Heart right ventricle (tissue), 16 donors: ENCODE data around the gene EGLN1. TPM values are rescaled to one million over a fixed set of nuclear protein-coding genes. Genes with fewer than 3 reads are reported as not detected.
A peak's percentile ranks its signal among the peaks of the same experiment; 100 is the strongest.

ENCODE experiments used
- ATAC-seq, 8 donors: fragments of 200-7000 bp; cut with Tn5 transposase; one replicate each; pipeline ENCODE4 v1.9.1; 2020; ENCODE audit warnings: mild to moderate bottlenecking in 8 of 8, moderate library complexity in 8 of 8, moderate number of reproducible peaks in 1 of 8
- DNase-seq, 2 donors: peaks; one replicate each; pipeline ENCODE4 v3.0.0-alpha.2; 2020
- H3K27ac ChIP-seq, 10 donors: fragments of 200-600 bp; sonication (generic) in 2 of 10; one replicate each; pipeline versions ENCODE4 v1.5.0 to v1.8.0; 2020 to 2022; ENCODE audit warnings: mild to moderate bottlenecking in 3 of 10
- H3K27me3 ChIP-seq, 7 donors: fragments of 200-600 bp; one replicate each; pipeline ENCODE4 v1.8.0; 2021 to 2022; ENCODE audit warnings: mild to moderate bottlenecking in 2 of 7
- H3K36me3 ChIP-seq, 9 donors: fragments of 200-600 bp; sonication (generic) in 1 of 9; one replicate each; pipeline versions ENCODE4 v1.5.0 to v1.8.0; 2020 to 2022; ENCODE audit warnings: mild to moderate bottlenecking in 2 of 9
- H3K4me1 ChIP-seq, 9 donors: fragments of 200-600 bp; sonication (generic) in 1 of 9; one replicate each; pipeline versions ENCODE4 v1.5.0 to v1.8.0; 2020 to 2022; ENCODE audit warnings: mild to moderate bottlenecking in 4 of 9
- H3K4me3 ChIP-seq, 10 donors: fragments of 200-600 bp; sonication (generic) in 2 of 10; one replicate each; pipeline versions ENCODE4 v1.5.0 to v1.8.0; 2020 to 2022; ENCODE audit warnings: mild to moderate bottlenecking in 7 of 10, moderate library complexity in 2 of 10
- H3K9me3 ChIP-seq, 11 donors: fragments of 200-600 bp in 10 of 11; sonication (generic) in 2 of 11; one replicate each; pipeline versions ENCODE4 v1.5.0 to v1.8.0; 2013 to 2022; ENCODE audit warnings: mild to moderate bottlenecking in 2 of 11, control low read depth in 1 of 11, moderate library complexity in 1 of 11
- WGBS, 2 donors: extraction: QIAGEN DNeasy Blood & Tissue Kit; methylation state at CpG; one replicate each; pipeline ENCODE4 v1.1.7; 2013; ENCODE audit warnings: inconsistent platforms in 1 of 2; 5-methylcytosine and 5-hydroxymethylcytosine counted together
- intact Hi-C, 10 donors: fragments of 100-400 bp; cut with DNase I; formaldehyde crosslinking; loops; one replicate each; pipeline versions ENCODE4 v1.11.1 to v1.14.2; 2022
- polyA plus RNA-seq, 2 donors: library from polyadenylated mRNA; stranded (reverse); fragments of 200-250 nt; gene quantifications; one replicate each; pipeline ENCODE4 v1.2.3, GENCODE V29; 2013
- total RNA-seq, 10 donors: library from RNA; stranded (reverse); fragmentation: NEBNext Ultra II Directional in 3 of 10; extraction: Animal tissue kit (Norgen Biotek cat#: 25700) in 3 of 10; gene quantifications; one replicate each; pipeline versions ENCODE4 v1.2.1 to v1.2.4, GENCODE V29; 2021 to 2023
- TF ChIP-seq, protein P1 (sequence below), 9 donors: fragments of 200-600 bp; sonication (generic) in 2 of 9; IDR thresholded peaks; one replicate each; pipeline versions ENCODE4 v1.5.0 to v1.8.0; 2021 to 2022; ENCODE audit warnings: antibody characterized with exemption in 9 of 9, mild to moderate bottlenecking in 5 of 9, moderate library complexity in 1 of 9
- donor health status: Arrhythmogenic right ventricular cardiomyopathy.
- donor health status: ischemic (EF 13 %, LVEDD 7.1; RV severe dilation, severe dysfunction).
- donor health status: healthy with polysubstance abuse.
- donor health status: DM: no; HTN: yes; CAD: no.
- donor health status: DM: no; HTN: no; CAD: no.
- donor health status: ischemic (EF 25% LVEDD 6.9; RV normal size, moderate dysfunction).
- donor health status: ischemic (EF 25% LVEDD 5.7; RV mildly dilated, moderate dysfunction).
- donor health status: healthy.
- donor health status: DM: yes; HTN: yes; CAD: no.
- donor health status: Ischemic cardiomyopathy.
- donor health status: ischemic (EF 35%, LVEDD 5.7; RV mildly dilated, moderate dysfunction).
- donor health status: nonischemic (EF 11% LVEDD 7.7; RV severe dilation, severe dysfunction).
- donor health status: DM: yes; HTN: yes; CAD: no.
- donor health status: PGD.
- donor health status: ischemic (EF 29% LVEDD 5.4; RV normal size, mild dysfunction).
- donor health status: nonischemic (EF 23%, LVEDD 6.1; RV moderate dilation, normal function).

Gene EGLN1
- total and polyA plus RNA-seq, 12 donors = 13.0 to 104 (median 65.8) TPM

GRCh38 chr1:231383159-231383860 is 38.8 kb downstream of the EGLN1 start:
- H3K36me3 ChIP-seq = no peaks in the 10 kb centered on the region
- DNase-seq (no peak), ATAC-seq (peak in 1 of 8 donors; percentile 41)
- H3K4me3 ChIP-seq = no peak overlapping the region
- 60% methylated on average over 5 of the region's 5 CpGs for WGBS, 2 donors
- H3K27me3 ChIP-seq = no peaks in the 10 kb centered on the region
- intact Hi-C loops = loop anchor here in 1 of 10 donors (5.0 kb wide), 1 partner anchor 34 kb away; no protein-coding TSS in a partner anchor
- peaks cover 5 to 90% (median 73%) of the 10 kb centered on the region in 9 donors for H3K4me1 ChIP-seq
- H3K9me3 ChIP-seq = no peaks in the 10 kb centered on the region
- TF ChIP-seq, protein P1, sequence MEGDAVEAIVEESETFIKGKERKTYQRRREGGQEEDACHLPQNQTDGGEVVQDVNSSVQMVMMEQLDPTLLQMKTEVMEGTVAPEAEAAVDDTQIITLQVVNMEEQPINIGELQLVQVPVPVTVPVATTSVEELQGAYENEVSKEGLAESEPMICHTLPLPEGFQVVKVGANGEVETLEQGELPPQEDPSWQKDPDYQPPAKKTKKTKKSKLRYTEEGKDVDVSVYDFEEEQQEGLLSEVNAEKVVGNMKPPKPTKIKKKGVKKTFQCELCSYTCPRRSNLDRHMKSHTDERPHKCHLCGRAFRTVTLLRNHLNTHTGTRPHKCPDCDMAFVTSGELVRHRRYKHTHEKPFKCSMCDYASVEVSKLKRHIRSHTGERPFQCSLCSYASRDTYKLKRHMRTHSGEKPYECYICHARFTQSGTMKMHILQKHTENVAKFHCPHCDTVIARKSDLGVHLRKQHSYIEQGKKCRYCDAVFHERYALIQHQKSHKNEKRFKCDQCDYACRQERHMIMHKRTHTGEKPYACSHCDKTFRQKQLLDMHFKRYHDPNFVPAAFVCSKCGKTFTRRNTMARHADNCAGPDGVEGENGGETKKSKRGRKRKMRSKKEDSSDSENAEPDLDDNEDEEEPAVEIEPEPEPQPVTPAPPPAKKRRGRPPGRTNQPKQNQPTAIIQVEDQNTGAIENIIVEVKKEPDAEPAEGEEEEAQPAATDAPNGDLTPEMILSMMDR (IDR thresholded peaks at IDR 0.05) = no peak
- peak overlapping the region in 1 of 10 donors; percentile 22 for H3K27ac ChIP-seq

DNA sequence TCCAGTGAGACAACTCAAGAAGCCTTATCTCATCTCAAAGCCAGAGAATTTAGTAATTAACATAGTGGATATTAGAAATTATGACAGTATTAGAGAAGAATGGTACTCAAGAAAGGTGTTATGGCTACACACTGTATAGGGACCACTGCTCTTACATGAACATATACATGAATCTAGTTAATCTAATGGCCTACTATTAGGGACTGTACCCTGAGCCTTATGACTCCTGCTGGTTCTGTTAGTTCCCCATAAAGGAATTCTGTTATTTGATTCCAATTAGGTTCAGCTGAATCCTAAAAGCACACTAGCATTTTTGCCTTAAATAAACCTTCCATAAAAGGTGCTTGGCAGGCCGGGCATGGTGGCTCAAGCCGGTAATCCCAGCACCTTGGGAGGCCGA is 39.7 kb downstream of the EGLN1 start:
- peak overlapping the region in 1 of 10 donors; percentile 12 for H3K27ac ChIP-seq
- intact Hi-C loops = loop anchor here in 1 of 10 donors (5.0 kb wide), 1 partner anchor 35 kb away; no protein-coding TSS in a partner anchor

GRCh38 chr1:231381729-231382128 is 40.4 kb downstream of the EGLN1 start:
- peak in 1 of 8 donors; percentile 32 for ATAC-seq
- no peaks in the 10 kb centered on the region for H3K27me3 ChIP-seq
- no peak overlapping the region for H3K4me3 ChIP-seq
- 43 to 53% methylated on average over 2 of the region's 2 CpGs for WGBS, 2 donors
- no peak for DNase-seq
- peak overlapping the region in 1 of 10 donors; percentile 12 for H3K27ac ChIP-seq
- peaks cover 8 to 93% (median 82%) of the 10 kb centered on the region in 9 donors for H3K4me1 ChIP-seq
- TF ChIP-seq, protein P1 (IDR thresholded peaks at IDR 0.05) = no peak
- no peaks in the 10 kb centered on the region for H3K36me3 ChIP-seq
- intact Hi-C loops = loop anchor here in 1 of 10 donors (5.0 kb wide), 1 partner anchor 36 kb away; no protein-coding TSS in a partner anchor
- no peaks in the 10 kb centered on the region for H3K9me3 ChIP-seq

More for the DNA sequence above, 39.7 kb downstream of the EGLN1 start:
- WGBS, 2 donors = 75 to 84% methylated on average over 3 of the region's 3 CpGs
- TF ChIP-seq, protein P1 (IDR thresholded peaks at IDR 0.05) = no peak
- no peaks in the 10 kb centered on the region for H3K36me3 ChIP-seq
- H3K27me3 ChIP-seq = no peaks in the 10 kb centered on the region
- peaks cover 8 to 90% (median 76%) of the 10 kb centered on the region in 9 donors for H3K4me1 ChIP-seq
- ATAC-seq (peak in 1 of 8 donors; percentile 27), DNase-seq (no peak)
- H3K9me3 ChIP-seq = no peaks in the 10 kb centered on the region
- H3K4me3 ChIP-seq = no peak overlapping the region

DNA sequence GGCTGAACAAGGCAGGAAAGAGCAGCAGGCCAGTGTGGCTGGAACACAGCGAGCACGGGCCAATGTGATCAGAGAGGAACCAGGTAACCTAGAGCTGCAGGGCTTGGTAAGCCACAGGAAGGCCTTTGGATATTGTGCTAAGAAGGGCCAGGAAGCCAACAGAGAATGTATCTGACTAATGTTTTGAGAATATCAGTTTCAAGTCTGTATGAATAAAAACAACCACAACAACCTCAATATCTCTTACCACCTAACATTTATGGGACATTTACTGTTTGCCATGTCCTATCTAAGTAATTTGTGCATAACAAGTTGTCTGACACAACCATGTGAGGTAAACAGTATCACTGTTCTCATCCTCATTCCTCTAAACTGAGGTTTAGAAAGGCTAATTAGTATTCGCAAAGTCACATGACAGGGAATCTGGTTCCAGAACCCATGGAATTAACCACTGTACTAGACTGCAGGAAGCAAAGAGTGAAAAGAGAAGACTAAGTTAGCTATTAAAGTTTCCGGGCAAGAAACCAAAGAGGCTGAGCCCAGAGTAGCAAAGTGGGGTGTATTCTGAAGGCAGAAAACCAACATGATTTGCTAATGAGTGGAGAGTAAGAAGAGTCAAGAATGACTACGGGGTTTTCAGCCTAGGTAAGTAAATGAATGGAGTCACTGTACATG is 45.1 kb downstream of the EGLN1 start:
- no peaks in the 10 kb centered on the region for H3K9me3 ChIP-seq
- peaks cover 8 to 68% (median 55%) of the 10 kb centered on the region in 9 donors for H3K4me1 ChIP-seq
- WGBS, 2 donors = 66% methylated on average over 5 of the region's 5 CpGs
- peaks cover 0 to 16% (median 0%) of the 10 kb centered on the region in 9 donors for H3K36me3 ChIP-seq
- no peak overlapping the region for H3K4me3 ChIP-seq
- ATAC-seq (peak in 3 of 8 donors; percentile 15 to 45 (median 35)), DNase-seq (no peak)
- intact Hi-C loops = loop anchor here in 2 of 10 donors (5.0 kb wide), 2 partner anchors 35 to 40 kb away; no protein-coding TSS in a partner anchor
- no peaks in the 10 kb centered on the region for H3K27me3 ChIP-seq
- peak overlapping the region in 3 of 10 donors; percentile 22 to 61 (median 28) for H3K27ac ChIP-seq
- TF ChIP-seq, protein P1 (IDR thresholded peaks at IDR 0.05) = no peak
